Measurements from ENCODE around the gene ZNF213. TPM values are rescaled to one million over a fixed set of nuclear protein-coding genes. Genes with fewer than 3 reads are reported as not detected.

Gene ZNF213
- polyA plus RNA-seq, 1 donor from 2014 or later = 5.1 TPM

DNA sequence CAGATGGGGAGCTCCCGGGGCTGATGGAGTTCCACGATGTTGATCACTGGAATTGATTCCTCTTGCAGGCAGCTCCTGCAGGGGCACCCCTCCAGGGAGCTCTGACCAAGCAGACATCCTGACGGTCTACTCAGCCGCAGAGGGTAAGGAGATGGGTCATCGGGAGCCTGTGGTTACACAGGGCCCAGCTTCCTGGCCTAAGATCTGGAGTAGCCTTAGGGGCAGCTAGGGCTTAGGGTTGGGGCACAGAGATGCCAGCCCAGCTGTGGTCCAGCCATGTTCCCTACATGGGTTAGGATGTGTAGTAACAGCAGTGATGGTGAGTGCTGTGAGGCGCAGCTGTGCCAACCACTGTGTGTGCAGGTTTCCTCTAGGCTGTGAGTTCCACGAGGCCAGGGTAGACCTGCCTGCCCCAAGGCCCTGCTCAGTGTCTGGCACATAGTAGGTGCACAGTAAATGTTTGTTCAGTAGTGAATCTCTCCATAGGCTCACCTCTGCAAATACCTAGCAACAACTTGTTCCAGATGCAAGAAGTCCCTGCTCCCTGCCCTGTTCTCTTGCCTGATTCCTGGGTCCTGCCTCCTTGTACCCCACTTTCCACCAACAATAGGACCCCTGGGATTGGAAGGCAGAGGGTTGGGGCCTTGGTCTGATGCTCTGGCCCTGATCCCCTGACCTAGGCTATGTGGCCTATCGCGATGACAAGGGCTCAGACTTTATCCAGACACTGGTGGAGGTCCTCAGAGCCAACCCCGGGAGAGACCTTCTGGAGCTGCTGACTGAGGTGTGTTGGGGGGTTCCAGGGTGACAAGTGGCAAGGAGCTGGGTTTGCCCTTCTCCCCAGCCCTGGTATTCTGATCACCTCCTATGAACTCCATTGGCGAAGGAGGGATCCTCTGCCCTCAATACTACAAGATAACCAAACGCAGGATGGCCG is 13.7 kb downstream of the ZNF213 start:
- TF ChIP-seq MXI1 (conservative IDR thresholded peaks at IDR 0.05; ENCODE audit: poor library complexity, severe bottlenecking) (no peak), POLR2AphosphoS5 (IDR thresholded peaks at IDR 0.05) (no peak), EZH2 (IDR thresholded peaks at IDR 0.05; ENCODE audit: borderline replicate concordance, insufficient read depth, low read length, poor library complexity, severe bottlenecking) (no peak)
- Histone ChIP-seq H2AFZ (ENCODE audit: low read depth, low read length) (no peak overlapping the region), H3K4me3 (ENCODE audit: low read length) (no peak overlapping the region), H3K79me2 (replicated peaks; ENCODE audit: insufficient read depth, low read length) (no peaks in the 10 kb centered on the region), H3K36me3 (ENCODE audit: insufficient read depth, low read length) (no peaks in the 10 kb centered on the region), H3F3A (ENCODE audit: insufficient read depth, low read length, poor library complexity, severe bottlenecking) (peaks cover 6% of the 10 kb centered on the region), H4K20me1 (ENCODE audit: insufficient read depth) (no peaks in the 10 kb centered on the region), H3K9ac (ENCODE audit: low read length) (no peak overlapping the region), H3K9me2 (ENCODE audit: insufficient read depth, low read length) (no peaks in the 10 kb centered on the region), H3K27ac (ENCODE audit: low read length) (no peak overlapping the region), H3K4me2 (ENCODE audit: low read length) (no peak overlapping the region), H3K27me3 (ENCODE audit: insufficient read depth, low read depth, low read length) (no peaks in the 10 kb centered on the region), H3K9me3 (ENCODE audit: low read length) (no peaks in the 10 kb centered on the region)

DNA sequence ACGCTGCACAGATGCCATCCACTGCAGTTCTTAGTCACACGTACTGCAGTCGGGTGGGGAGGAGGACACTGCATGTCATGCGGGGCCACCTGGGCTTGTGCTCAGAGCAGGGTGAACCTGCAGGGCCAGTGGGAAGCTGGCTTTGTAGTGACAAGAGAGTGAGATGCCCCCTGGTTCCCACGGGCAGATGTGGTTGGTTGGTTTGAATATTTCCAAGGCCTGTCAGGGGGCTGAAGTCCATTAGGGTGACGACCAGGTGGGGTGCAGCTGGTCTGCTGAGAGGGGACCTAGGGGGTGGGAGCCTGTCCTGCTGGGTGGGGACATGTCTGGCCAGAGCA is 14.3 kb downstream of the ZNF213 start:
- no peaks in the 10 kb centered on the region for H4K20me1 ChIP-seq (ENCODE audit: insufficient read depth)
- peaks cover 6% of the 10 kb centered on the region for H3F3A ChIP-seq (ENCODE audit: insufficient read depth, low read length, poor library complexity, severe bottlenecking)
- H3K9me2 ChIP-seq (ENCODE audit: insufficient read depth, low read length) = no peaks in the 10 kb centered on the region
- H3K9me3 ChIP-seq (ENCODE audit: low read length) = no peaks in the 10 kb centered on the region
- no peak overlapping the region for H2AFZ ChIP-seq (ENCODE audit: low read depth, low read length)
- H3K4me3 ChIP-seq (ENCODE audit: low read length) = peak overlapping the region; percentile 89
- TF ChIP-seq SMC3 (conservative IDR thresholded peaks at IDR 0.05; ENCODE audit: poor library complexity) = no peak
- no peak for TF ChIP-seq RAD21 (conservative IDR thresholded peaks at IDR 0.05)
- TF ChIP-seq EZH2 (IDR thresholded peaks at IDR 0.05; ENCODE audit: borderline replicate concordance, insufficient read depth, low read length, poor library complexity, severe bottlenecking) = no peak
- no peaks in the 10 kb centered on the region for H3K27me3 ChIP-seq (ENCODE audit: insufficient read depth, low read depth, low read length)
- H3K4me2 ChIP-seq (ENCODE audit: low read length) = no peak overlapping the region
- H3K9ac ChIP-seq (ENCODE audit: low read length) = peak overlapping the region; percentile 78
- H3K36me3 ChIP-seq (ENCODE audit: insufficient read depth, low read length) = no peaks in the 10 kb centered on the region
- H3K27ac ChIP-seq (ENCODE audit: low read length) = no peak overlapping the region
- no peaks in the 10 kb centered on the region for H3K79me2 ChIP-seq (replicated peaks; ENCODE audit: insufficient read depth, low read length)

DNA sequence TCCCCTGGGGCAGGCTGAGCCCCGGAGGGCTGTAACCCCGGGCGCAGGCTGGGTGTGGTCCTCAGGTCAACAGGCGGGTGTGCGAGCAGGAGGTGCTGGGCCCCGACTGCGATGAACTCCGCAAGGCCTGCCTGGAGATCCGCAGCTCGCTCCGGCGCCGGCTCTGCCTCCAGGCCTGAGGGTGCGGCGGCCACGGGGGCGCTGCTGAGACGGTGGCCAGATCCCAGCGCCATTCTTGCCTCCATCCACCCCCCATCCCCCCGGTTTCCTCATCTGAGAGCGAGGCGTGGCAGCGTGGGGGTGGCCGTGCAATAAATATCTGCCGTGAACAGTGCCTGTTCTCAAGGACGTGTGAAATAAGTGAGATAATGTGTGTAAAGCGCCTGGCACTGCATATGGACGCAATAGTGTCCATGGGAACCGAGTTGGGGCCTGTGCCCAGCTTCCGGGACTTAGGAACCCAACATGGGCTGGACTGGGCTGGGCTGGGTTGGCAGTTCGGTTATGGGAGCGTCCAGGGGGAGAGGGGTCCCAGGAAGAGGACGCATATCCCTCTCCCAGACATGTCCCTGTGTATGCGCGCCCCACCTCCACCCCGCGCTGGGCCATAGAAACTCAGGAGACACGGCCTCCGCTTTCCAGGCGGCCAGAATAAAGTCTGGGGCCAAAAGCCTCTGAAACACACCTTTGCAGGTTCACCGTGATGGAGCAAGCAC is 15.0 kb downstream of the ZNF213 start:
- Histone ChIP-seq H3K9me2 (ENCODE audit: insufficient read depth, low read length) (no peaks in the 10 kb centered on the region), H3K27me3 (ENCODE audit: insufficient read depth, low read depth, low read length) (no peaks in the 10 kb centered on the region), H3K79me2 (replicated peaks; ENCODE audit: insufficient read depth, low read length) (no peaks in the 10 kb centered on the region), H3K9ac (ENCODE audit: low read length) (peak overlapping the region; percentile 78), H3K4me3 (ENCODE audit: low read length) (peak overlapping the region; percentile 89), H3K9me3 (ENCODE audit: low read length) (no peaks in the 10 kb centered on the region), H3K27ac (ENCODE audit: low read length) (peak overlapping the region; percentile 71), H3F3A (ENCODE audit: insufficient read depth, low read length, poor library complexity, severe bottlenecking) (peaks cover 6% of the 10 kb centered on the region), H3K36me3 (ENCODE audit: insufficient read depth, low read length) (no peaks in the 10 kb centered on the region), H4K20me1 (ENCODE audit: insufficient read depth) (no peaks in the 10 kb centered on the region), H3K4me2 (ENCODE audit: low read length) (peak overlapping the region; percentile 60), H2AFZ (ENCODE audit: low read depth, low read length) (peak overlapping the region; percentile 90)
- TF ChIP-seq, protein P1, sequence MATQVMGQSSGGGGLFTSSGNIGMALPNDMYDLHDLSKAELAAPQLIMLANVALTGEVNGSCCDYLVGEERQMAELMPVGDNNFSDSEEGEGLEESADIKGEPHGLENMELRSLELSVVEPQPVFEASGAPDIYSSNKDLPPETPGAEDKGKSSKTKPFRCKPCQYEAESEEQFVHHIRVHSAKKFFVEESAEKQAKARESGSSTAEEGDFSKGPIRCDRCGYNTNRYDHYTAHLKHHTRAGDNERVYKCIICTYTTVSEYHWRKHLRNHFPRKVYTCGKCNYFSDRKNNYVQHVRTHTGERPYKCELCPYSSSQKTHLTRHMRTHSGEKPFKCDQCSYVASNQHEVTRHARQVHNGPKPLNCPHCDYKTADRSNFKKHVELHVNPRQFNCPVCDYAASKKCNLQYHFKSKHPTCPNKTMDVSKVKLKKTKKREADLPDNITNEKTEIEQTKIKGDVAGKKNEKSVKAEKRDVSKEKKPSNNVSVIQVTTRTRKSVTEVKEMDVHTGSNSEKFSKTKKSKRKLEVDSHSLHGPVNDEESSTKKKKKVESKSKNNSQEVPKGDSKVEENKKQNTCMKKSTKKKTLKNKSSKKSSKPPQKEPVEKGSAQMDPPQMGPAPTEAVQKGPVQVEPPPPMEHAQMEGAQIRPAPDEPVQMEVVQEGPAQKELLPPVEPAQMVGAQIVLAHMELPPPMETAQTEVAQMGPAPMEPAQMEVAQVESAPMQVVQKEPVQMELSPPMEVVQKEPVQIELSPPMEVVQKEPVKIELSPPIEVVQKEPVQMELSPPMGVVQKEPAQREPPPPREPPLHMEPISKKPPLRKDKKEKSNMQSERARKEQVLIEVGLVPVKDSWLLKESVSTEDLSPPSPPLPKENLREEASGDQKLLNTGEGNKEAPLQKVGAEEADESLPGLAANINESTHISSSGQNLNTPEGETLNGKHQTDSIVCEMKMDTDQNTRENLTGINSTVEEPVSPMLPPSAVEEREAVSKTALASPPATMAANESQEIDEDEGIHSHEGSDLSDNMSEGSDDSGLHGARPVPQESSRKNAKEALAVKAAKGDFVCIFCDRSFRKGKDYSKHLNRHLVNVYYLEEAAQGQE (IDR thresholded peaks at IDR 0.05; ENCODE audit: borderline replicate concordance) = peak; percentile 50
- no peak for TF ChIP-seq SMC3 (conservative IDR thresholded peaks at IDR 0.05; ENCODE audit: poor library complexity)
- no peak for TF ChIP-seq TAF1 (IDR thresholded peaks at IDR 0.05; ENCODE audit: low read depth)
- TF ChIP-seq, protein P2, sequence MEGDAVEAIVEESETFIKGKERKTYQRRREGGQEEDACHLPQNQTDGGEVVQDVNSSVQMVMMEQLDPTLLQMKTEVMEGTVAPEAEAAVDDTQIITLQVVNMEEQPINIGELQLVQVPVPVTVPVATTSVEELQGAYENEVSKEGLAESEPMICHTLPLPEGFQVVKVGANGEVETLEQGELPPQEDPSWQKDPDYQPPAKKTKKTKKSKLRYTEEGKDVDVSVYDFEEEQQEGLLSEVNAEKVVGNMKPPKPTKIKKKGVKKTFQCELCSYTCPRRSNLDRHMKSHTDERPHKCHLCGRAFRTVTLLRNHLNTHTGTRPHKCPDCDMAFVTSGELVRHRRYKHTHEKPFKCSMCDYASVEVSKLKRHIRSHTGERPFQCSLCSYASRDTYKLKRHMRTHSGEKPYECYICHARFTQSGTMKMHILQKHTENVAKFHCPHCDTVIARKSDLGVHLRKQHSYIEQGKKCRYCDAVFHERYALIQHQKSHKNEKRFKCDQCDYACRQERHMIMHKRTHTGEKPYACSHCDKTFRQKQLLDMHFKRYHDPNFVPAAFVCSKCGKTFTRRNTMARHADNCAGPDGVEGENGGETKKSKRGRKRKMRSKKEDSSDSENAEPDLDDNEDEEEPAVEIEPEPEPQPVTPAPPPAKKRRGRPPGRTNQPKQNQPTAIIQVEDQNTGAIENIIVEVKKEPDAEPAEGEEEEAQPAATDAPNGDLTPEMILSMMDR (IDR thresholded peaks at IDR 0.05; ENCODE audit: poor library complexity, severe bottlenecking) = peak; percentile 58
